M059J (cell line): ENCODE measurements around the gene CGB8. TPM values are rescaled to one million over a fixed set of nuclear protein-coding genes. Genes with fewer than 3 reads are reported as not detected.
"Not testable (repeated sequence)": the region's sequence is repeated elsewhere in the genome, so short reads cannot be mapped to it uniquely, and the experiment has no call there.

Experiments
- DNase-seq: peaks from one replicate; pipeline ENCODE4 v3.0.0-alpha.2; 2012; ENCODE audit warnings: low read depth
- total RNA-seq: library from RNA; depleted of rRNA; stranded (reverse); fragments of >200 nt; shearing (Covaris generic); gene quantifications from 2 replicates; pipeline ENCODE4 v1.2.3, GENCODE V29; 2014

Gene CGB8
- total RNA-seq, 1 experiment from 2014 or later, result 21.3 TPM

DNA sequence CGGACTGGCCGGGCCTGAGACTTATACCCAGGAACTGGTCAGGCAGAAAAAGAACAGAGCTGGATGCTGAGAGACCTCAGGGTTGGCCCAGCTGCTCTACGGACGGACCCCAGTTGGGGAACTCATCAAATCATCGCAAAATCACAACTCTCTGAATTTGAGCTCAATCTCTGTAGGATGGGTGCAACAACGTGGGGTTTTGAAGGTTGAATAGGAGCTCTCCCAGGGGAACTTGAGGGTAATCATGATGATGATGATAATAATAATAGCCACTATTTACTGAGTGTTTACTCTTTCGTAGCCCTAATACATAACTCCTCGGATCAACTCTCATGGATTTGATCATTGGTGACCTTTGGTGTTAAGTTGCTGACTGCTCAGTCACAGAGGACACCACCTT lies 18.6 kb downstream of the CGB8 start:
- not testable (repeated sequence) for DNase-seq

DNA sequence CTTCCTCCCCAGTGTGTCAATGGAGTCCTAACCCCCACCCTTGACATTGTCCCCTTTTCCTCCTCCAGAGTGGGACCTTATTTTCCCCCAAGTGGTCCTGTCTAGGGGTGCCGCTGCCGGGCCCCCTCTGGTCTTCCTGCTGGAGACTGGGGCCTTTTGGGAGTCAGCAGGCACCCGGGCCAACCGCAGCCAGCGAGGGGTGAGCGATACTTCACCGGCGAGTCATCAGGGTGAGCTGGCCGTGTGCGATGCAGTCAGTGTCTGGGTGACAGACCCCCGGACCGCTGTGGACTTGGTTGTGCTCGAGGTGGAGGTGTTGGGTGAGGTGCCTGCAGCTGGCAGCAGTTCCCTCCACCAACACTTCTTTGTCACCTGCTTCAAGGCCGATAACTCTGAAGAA lies 19.2 kb downstream of the CGB8 start:
- peak; percentile 62 for DNase-seq

- not testable (repeated sequence) for DNase-seq
These were observed 20.2 kb downstream of the CGB8 start for GRCh38 chr19:49028686-49029085.

- peak; percentile 45 for DNase-seq
These were observed 23.3 kb downstream of the CGB8 start for GRCh38 chr19:49025599-49025998.

- not testable (repeated sequence) for DNase-seq
These were observed 23.8 kb downstream of the CGB8 start for GRCh38 chr19:49025088-49025487.

DNA sequence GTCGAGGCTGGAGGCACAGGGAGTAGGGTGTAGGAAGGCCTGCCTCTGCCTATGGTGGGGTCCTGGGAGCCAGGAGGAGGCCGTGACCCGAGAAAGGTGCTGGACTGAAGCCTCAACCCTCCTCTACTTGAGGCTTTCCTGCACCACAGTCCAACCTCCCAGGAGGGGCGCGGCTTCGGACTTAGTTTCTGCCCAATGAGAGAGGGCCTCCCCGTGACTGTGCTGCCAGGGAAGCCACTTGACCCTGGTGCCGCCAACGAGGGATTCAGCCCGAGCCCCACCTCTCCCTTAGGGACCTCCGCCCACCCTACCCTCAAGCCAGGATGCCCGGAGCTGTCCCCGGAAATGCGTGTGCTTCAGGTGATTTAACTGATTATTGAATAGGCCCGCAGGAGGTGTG lies 24.7 kb downstream of the CGB8 start, which contains the start of gene CGB3:
Gene CGB3 (minus strand): TSS at position 101 of the 400 bp plus-strand sequence. CDS start 362 bp downstream, outside the sequence.
- DNase-seq, result not testable (repeated sequence)

DNA sequence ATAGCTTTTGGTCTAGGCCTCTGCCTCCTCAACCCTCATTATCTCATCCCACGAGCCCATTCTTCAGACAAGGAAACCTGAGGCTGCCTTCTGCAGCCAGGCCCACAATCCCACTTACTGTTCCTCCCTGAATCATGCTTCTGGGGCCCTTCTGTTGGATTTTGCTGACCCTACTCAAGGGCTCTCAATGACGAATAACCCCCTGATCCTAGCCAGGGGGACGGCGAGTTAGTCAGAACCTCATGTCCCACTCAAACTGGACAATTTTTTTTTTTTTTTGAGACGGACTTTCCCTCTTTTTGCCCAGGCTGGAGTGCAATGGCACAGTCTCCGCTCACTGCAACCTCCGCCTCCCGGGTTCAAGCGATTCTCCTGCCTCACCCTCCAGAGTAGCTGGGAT lies 26.8 kb downstream of the CGB8 start:
- DNase-seq, result no peak

GRCh38 chr19:49020931-49021895 lies 27.7 kb downstream of the CGB8 start:
- peak; percentile 88 for DNase-seq

GRCh38 chr19:49020342-49020741 lies 28.6 kb downstream of the CGB8 start:
- no peak for DNase-seq

- DNase-seq, result peak; percentile 25
These were observed 29.5 kb downstream of the CGB8 start for GRCh38 chr19:49019242-49019932.

GRCh38 chr19:49018388-49019241 lies 30.3 kb downstream of the CGB8 start:
- DNase-seq, result not testable (repeated sequence)

DNA sequence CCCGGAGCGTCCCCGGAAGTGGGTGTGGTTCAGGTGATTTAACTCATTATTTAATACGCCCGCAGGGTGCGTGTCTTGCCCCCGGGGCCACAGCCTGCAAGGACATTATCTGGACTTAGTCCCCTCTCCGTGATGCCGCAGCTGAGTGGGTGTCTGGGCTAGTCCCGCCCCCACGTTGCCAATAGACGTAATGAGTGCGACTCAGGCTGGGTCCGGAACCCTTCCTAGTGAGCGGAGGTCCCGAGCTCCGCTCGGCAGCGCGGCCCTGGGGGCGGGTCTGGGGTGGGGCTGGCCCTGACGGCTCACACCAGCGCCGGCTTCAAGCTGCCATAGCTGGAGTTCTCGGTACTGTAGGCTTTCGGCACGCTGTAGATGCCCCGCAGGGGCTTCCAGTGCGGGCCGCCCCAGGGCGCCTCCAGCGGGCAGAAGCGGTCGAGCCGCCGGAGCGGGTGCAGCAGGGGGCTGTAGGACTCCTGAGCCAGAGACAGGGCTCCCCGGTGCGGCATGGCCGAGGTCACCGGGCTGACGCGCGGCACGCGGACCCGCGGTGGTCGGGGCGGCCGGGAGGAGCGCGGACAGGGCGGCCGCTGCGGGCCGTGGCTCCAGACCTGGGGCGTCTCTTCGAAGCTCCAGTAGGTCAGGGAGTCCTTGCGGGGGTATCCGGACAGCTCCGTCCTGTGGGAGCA lies 31.1 kb downstream of the CGB8 start:
- DNase-seq, result peak; percentile 68

DNA sequence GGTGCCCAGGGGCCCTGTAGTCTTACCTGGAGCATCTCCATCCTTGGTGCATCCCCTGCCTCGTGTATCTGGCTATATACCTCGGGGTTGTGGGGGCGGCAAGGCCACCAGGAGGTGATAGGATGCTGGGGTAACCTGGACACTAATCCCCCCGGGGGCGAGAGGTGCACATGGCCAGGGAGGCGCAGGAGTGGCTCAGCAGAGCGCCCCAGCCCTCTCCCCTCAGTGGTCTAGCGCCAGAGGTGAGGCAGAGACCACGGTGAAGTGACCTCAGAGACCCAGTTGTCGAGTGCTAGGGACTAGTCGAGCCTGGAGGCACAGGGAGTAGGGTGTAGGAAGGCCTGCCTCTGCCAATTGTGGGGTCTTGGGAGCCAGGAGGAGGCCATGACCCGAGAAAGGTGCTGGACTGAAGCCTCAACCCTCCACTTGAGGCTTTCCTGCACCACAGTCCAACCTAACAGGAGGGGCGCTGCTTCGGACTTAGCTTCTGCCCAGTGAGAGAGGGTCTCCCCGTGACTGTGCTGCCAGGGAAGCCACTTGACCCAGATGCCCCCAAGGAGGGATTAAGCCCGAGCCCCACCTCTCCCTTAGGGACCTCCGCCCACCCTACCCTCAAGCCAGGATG lies 31.8 kb downstream of the CGB8 start, which contains the start of gene LHB:
Gene LHB (minus strand): TSS at position 51 of the 625 bp plus-strand sequence. CDS start 10 bp downstream, at position 41.
- no peak for DNase-seq

DNA sequence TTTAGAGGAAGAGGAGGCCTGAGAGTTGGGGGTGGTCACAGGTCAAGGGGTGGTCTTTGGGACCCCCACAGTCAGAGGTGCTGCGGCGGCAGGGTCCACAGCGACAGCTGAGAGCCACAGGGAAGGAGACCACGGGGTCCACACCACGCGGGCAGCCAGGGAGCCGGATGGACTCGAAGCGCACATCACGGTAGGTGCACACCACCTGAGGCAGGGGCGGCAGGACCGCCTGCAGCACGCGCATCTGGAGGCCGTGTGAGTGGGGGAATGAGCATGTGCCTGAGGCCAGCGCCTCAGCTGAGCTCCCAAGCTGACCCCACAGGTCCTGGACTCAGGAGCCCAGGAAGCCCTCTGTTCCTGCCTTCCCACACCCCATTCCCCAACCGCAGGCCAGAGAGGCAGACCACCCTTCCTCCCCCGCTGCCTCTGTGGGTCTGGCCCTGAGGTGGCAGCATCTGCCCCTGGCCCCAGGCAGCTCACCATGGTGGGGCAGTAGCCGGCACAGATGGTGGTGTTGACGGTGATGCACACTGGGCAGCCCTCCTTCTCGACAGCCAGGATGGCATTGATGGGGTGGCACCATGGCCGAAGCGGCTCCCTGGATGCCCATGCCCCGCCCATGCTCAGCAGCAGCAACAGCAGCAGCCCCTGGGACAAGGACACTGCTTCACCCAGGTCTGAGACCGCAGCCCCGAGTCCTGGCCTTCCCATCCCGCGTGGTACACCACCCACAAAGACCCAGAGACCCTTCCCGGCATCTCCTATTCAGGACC lies 32.7 kb downstream of the CGB8 start:
- DNase-seq, result no peak

GRCh38 chr19:49014870-49015255 lies 34.0 kb downstream of the CGB8 start:
- DNase-seq, result no peak

DNA sequence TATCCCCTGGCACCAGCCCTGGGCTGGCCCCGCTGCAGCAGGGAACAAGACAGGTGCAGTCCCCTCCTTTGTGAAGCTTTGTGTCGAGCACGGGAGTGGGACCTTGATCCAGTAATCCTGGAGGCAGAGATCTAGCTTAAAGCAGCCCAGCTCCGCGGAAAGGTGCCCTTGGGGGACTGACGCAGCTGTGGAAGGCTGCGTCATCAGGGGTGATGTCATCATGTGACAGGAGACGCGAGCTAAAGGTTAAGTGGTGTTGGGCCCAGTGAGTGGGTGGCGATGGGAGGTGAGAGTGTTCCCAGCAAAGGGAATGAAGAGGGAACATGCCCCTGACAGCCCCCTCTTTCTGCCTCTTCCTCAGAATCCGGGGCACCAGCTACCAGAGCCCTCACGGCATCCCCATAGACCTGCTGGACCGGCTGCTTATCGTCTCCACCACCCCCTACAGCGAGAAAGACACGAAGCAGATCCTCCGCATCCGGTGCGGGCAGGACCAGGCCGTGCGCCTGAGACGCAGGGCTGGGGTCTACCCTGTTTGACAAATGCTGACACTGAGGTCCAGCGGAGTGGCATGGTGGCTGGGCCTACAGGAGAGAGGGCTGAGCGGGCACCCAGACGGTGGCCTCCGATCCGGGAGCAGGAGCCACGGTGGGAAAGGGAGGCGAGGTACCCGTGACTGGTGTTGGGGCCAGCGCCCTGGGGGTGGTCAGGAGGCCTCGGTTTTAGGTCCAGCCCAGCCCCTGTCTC lies 34.6 kb downstream of the CGB8 start:
- no peak for DNase-seq

GRCh38 chr19:49011194-49011593 lies 37.7 kb downstream of the CGB8 start:
- DNase-seq, result no peak

DNA sequence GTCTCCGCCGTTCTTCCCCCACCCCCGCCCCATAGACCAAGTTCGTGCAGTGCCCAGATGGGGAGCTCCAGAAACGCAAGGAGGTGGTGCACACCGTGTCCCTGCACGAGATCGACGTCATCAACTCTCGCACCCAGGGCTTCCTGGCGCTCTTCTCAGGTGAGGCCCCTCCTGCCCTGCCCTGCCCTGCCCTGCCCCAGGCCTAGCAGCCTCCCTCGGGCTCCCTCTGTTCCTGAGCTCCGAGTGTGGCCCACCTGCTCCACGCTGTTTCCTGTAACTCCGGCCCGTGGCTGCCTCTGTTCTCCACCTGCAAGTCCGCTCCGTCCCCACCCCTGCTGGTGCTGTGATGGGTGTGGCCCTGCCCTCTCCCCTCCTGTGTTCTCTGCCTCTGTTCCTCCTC lies 38.5 kb downstream of the CGB8 start:
- no peak for DNase-seq

GRCh38 chr19:49009828-49010227 lies 39.1 kb downstream of the CGB8 start:
- no peak for DNase-seq
